22Rv1 (cell line): ENCODE results near the gene WNT1.

Source experiments
- H3K27ac ChIP-seq: fragments of 450-650 bp; 2 replicates; pipeline ENCODE4 v1.5.1; 2017
- ZFX ChIP-seq: fragments of 450-650 bp; IDR thresholded peaks from 2 replicates; pipeline ENCODE4 v1.6.1; 2017; ENCODE audit warnings: antibody characterized with exemption, borderline replicate concordance
- TF ChIP-seq, protein P1 (sequence below): fragments of 450-650 bp; IDR thresholded peaks from 2 replicates; pipeline ENCODE4 v1.5.1; 2017; ENCODE audit warnings: mild to moderate bottlenecking

Gene WNT1

DNA sequence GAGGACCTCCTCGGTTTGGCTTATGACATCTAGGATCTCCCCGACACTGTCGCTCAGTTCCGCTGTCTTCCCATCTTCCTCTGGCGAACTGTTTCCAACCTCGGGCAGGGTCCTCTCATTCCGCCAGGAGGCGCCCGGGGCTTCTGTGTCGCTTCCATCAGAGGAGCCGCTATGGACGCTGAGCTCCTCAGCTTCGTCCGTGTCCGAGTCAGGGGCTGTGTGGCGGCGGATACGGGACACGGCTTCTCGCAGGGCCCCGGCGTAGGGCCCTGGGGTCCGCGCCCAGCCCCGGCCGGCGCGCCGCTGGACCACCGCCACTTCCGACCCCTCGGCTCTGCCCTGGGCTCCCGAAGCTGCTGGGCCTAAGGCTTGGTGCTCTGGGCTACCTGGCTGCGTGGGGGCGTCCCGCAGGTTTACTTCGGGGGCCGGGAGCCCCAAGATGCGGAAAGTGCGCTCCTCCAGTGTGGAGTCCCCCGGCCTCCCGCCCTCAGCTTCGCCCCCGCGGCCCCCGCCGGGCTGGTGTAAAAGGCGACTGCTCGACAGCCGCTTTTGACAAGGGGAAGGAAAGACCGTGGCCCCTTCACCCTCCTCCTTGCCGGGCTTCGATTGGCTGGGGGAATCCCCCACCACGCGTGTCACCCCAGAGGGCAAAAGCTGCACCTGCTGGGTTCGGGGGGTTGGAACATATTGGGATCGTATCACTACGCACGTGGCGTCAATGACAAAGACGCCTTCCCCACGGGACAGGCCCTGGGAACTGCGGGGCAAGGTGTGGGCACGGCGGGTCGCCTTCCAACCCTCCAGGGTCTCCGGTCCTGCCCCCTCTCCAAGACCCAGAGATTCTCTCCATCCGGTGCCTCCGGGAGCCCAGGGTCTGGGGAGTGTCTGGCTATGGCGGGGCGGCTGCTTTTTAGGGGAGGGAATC lies 18.9 kb downstream of the WNT1 start:
- H3K27ac ChIP-seq: peak overlapping the region; percentile 41; the same call in 1 of the 2 replicates
- TF ChIP-seq, protein P1, sequence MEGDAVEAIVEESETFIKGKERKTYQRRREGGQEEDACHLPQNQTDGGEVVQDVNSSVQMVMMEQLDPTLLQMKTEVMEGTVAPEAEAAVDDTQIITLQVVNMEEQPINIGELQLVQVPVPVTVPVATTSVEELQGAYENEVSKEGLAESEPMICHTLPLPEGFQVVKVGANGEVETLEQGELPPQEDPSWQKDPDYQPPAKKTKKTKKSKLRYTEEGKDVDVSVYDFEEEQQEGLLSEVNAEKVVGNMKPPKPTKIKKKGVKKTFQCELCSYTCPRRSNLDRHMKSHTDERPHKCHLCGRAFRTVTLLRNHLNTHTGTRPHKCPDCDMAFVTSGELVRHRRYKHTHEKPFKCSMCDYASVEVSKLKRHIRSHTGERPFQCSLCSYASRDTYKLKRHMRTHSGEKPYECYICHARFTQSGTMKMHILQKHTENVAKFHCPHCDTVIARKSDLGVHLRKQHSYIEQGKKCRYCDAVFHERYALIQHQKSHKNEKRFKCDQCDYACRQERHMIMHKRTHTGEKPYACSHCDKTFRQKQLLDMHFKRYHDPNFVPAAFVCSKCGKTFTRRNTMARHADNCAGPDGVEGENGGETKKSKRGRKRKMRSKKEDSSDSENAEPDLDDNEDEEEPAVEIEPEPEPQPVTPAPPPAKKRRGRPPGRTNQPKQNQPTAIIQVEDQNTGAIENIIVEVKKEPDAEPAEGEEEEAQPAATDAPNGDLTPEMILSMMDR: peak; percentile 94
- no peak for TF ChIP-seq ZFX

DNA sequence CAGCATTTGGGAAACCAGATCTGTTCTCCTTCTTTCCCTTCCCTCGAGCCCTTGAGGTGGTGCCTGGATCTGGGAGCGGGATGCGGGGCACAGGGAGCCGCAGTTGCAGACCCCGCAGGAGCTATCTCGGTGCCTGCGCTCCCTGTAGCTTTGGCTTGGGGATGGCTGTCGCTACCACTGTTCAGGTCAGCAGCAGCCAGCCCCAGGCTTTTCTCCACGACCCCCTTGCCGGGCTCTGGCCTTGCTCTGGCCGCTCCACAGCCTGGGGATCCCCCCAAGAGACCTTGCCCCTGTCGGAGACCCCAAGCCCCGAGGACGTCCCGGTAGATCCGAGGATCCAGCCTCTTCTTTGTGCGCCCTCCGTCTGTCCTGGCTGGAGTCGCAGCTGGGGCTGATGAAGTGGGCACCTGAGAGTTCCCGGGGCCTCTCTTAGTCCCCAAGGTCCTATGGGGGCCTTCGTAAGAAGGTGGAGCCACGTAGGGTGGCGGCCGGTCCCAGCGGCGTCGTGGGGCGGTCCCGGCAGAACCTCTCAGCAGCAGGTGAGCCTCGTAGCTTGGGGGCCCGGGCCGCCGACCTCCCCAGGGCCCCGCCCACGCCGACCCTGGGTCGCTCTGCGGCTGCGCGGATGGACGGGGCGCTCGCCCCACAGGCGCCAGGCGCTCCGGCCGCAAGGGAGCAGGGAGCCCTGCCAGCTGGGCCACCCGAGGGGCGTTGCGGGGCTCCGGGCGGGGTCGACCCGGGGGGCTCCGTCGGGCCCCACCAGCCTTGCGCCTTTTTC lies 19.8 kb downstream of the WNT1 start:
- no peak overlapping the region for H3K27ac ChIP-seq
- TF ChIP-seq, protein P1: no peak
- TF ChIP-seq ZFX: no peak

DNA sequence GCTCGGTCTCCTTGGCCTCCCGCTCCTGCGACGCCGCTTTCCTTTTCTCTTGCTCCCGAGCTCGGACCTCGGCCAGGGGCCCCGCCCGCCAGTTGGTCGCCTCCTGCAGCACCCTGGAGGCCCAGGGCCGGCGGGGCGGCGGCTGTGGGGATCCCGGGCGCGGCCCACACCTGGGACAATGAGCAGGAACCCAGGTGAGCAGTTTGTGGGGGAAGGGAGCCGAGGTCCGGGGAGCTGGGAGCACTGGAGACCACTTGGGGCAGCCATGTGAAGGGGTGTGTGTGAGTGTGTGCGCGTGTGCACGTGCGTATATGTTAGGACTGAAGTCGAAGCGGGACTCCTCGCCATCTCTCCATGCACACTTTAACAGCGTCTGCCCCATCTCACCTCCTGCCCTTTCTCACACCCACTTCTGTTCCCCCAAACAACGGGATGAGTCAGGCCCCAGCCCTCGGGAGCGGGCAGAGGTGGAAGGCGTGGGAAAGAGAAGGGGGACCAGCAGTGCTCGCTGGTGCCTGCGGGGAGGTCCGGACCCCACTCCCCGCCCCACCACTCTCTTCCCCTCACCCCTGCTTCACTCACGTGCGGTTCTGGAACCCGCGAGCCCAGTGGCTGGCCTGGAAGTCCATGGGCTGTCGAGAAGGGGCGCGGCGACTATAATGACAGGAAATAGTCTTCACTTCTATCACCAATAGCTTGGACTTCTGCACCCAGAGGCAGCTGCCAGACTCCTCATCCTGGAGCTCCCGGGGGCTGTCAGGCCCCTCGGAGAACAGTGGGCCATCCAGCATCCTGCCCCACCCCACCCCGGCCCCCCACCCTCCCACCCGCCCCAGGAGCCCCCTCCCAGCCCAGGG lies 20.6 kb downstream of the WNT1 start:
- TF ChIP-seq, protein P1: no peak
- TF ChIP-seq ZFX: no peak
- H3K27ac ChIP-seq: peak overlapping the region; percentile 40; the same call in 1 of the 2 replicates

DNA sequence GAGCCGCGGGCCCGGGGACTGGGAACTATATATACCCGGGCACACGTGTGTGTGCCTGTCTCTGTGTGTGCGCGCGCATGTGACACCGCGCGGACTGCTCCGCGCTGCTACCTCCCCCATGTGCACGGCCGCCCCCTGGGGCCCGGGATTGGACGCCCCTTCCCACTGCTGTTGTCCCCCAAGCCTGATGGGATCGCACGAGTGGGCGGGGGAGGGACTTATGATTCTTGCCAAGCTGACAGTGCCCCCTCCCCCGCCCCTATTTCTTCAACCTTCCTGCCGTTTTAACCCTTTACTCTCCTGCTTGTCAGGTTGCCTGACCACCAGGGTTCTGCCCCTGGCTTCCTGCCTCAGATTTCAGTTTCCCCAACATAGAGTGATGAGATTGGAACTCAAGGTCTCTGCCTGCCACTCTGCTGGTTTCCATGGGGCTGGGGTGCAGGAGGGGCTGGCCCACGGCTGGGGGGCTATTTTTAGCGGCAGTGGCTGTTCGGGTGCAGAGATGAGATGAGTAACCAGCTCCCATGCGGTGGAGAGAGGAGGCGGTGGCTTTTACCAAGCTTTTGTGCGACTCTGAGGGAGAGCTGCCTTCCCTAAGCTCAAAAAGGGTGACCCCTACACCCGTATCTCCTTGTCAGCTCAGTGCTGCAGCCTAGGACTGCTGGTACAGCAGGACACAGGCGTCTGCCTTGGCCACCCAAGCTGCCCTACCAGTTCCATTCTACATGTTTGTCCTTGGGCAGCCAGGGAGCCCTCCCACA lies 21.4 kb downstream of the WNT1 start, which contains the start of gene DDN:
Gene DDN, minus strand, starts transcription at position 5 of the 761 bp plus-strand sequence. CDS start 88 bp downstream, outside the sequence.
- peak within 1 kb of the TSS; percentile 40; the same call in 1 of the 2 replicates for H3K27ac ChIP-seq
- TF ChIP-seq, protein P1: peak; percentile 7; the same call in 1 of the 2 replicates
- no peak for TF ChIP-seq ZFX

DNA sequence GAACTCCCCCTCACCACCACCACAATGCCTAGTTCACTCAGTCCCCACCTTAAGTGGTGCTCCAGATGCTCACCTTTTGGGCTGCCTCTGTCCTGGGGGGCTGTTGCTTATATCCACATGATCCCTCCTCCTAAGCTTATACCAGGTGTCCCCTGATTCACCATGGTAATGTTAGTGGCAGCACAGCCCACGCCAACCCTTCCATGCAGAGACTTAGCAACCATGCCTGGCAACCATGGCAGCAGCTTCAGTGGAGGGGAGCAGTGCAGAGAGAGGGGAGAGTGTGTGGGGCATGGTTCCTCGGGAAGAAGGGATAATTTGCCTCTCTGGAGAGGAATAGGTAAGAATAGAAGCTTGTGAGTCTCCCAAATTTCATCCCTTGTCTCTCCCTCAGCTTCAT lies 22.2 kb downstream of the WNT1 start:
- TF ChIP-seq ZFX: no peak
- TF ChIP-seq, protein P1: no peak
- 0 out of 2 replicates have a peak overlapping the region, but pooled peaks have one; percentile 21 for H3K27ac ChIP-seq

DNA sequence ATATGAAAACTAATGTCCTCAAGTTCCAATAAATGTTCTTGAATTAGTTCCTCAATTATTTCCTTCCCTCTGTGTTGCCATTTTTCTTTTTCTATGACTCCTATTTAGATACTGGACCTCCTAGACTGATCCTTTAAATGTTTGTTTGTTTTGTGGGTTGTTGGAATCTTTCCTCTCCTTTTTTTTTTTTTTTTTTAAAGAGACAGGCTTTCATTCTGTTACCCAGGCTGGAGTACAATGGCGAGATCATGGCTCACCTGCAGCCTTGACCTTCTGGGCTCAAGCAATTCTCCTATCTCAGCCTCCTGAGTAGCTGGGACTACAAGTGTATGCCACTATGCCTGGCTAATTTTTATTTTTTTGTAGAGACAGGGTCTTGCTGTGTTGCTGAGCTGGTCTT lies 30.8 kb downstream of the WNT1 start:
- TF ChIP-seq, protein P1: no peak
- TF ChIP-seq ZFX: no peak

More for the DNA sequence above, 30.8 kb downstream of the WNT1 start:
- H3K27ac ChIP-seq: no peak overlapping the region
